ENCODE data around the gene CREBRF. TPM values are rescaled to one million over a fixed set of nuclear protein-coding genes. Genes with fewer than 3 reads are reported as not detected.
"Not testable (repeated sequence)": the region's sequence is repeated elsewhere in the genome, so short reads cannot be mapped to it uniquely, and the experiment has no call there.

CREBRF gene
- polyA plus RNA-seq, 1 experiment, result 11.2 TPM

- no peak for TF ChIP-seq CTCF (IDR thresholded peaks at IDR 0.05; ENCODE audit: insufficient read depth, low read depth, low read length)
- ChIA-PET CTCF (interaction anchor here (1.0 kb wide), 1 partner anchor 9 kb away, joined by 3 read pairs; no protein-coding TSS in a partner anchor), POLR2A (no interaction called here)
- H3K27me3 ChIP-seq (ENCODE audit: control insufficient read depth, insufficient read depth, low read length), result no peaks in the 10 kb centered on the region
- H3K4me3 ChIP-seq (ENCODE audit: low read depth, low read length), result no peak overlapping the region
- peaks cover 6% of the 10 kb centered on the region for H3K36me3 ChIP-seq (ENCODE audit: control insufficient read depth, insufficient read depth, low read length)
- no peak for DNase-seq (ENCODE audit: low read depth)
Observed at GRCh38 chr5:173114536-173114935, 58.4 kb downstream of the CREBRF start.

GRCh38 chr5:173119719-173120118, 63.6 kb downstream of the CREBRF start:
- POLR2A ChIA-PET, result no interaction called here
- Histone ChIP-seq H3K36me3 (ENCODE audit: control insufficient read depth, insufficient read depth, low read length) (peaks cover 2% of the 10 kb centered on the region; the same call in 1 of the 2 replicates), H3K4me3 (ENCODE audit: low read depth, low read length) (no peak overlapping the region), H3K27me3 (ENCODE audit: control insufficient read depth, insufficient read depth, low read length) (no peaks in the 10 kb centered on the region)
- CTCF ChIA-PET, result no interaction called here
- TF ChIP-seq CTCF (IDR thresholded peaks at IDR 0.05; ENCODE audit: insufficient read depth, low read depth, low read length), result no peak
- no peak for DNase-seq (ENCODE audit: low read depth)

- no peak for TF ChIP-seq CTCF (IDR thresholded peaks at IDR 0.05; ENCODE audit: insufficient read depth, low read depth, low read length)
- CTCF ChIA-PET, result interaction anchor here (0.6 to 1.0 kb wide), 4 partner anchors 9 to 130 kb away, joined by 3 to 4 read pairs (median 3); no protein-coding TSS in a partner anchor
- POLR2A ChIA-PET, result no interaction called here
- no peak for DNase-seq (ENCODE audit: low read depth)
- Histone ChIP-seq H3K4me3 (ENCODE audit: low read depth, low read length) (no peak overlapping the region), H3K36me3 (ENCODE audit: control insufficient read depth, insufficient read depth, low read length) (peaks cover 2% of the 10 kb centered on the region; the same call in 1 of the 2 replicates), H3K27me3 (ENCODE audit: control insufficient read depth, insufficient read depth, low read length) (no peaks in the 10 kb centered on the region)
Observed at GRCh38 chr5:173123416-173123815, 67.3 kb downstream of the CREBRF start.

- POLR2A ChIA-PET, result not testable (repeated sequence)
- CTCF ChIA-PET, result interaction anchor here (0.6 to 1.0 kb wide), 2 partner anchors 8 to 35 kb away, joined by 3 read pairs; no protein-coding TSS in a partner anchor
Observed at GRCh38 chr5:173132166-173132565, 76.0 kb downstream of the CREBRF start.

GRCh38 chr5:173138707-173139106, 82.6 kb downstream of the CREBRF start:
- TF ChIP-seq CTCF (IDR thresholded peaks at IDR 0.05; ENCODE audit: insufficient read depth, low read depth, low read length), result no peak
- Histone ChIP-seq H3K27me3 (ENCODE audit: control insufficient read depth, insufficient read depth, low read length) (no peaks in the 10 kb centered on the region), H3K4me3 (ENCODE audit: low read depth, low read length) (no peak overlapping the region), H3K36me3 (ENCODE audit: control insufficient read depth, insufficient read depth, low read length) (no peaks in the 10 kb centered on the region)
- no peak for DNase-seq (ENCODE audit: low read depth)
- CTCF ChIA-PET, result interaction anchor here (1.0 kb wide), 1 partner anchor 28 kb away, joined by 3 read pairs; no protein-coding TSS in a partner anchor
- POLR2A ChIA-PET, result no interaction called here

More at GRCh38 chr5:173132166-173132565, 76.0 kb downstream of the CREBRF start:
- not testable (repeated sequence) for H3K4me3 ChIP-seq (ENCODE audit: low read depth, low read length); H3K36me3 ChIP-seq (ENCODE audit: control insufficient read depth, insufficient read depth, low read length); DNase-seq (ENCODE audit: low read depth); H3K27me3 ChIP-seq (ENCODE audit: control insufficient read depth, insufficient read depth, low read length)

- TF ChIP-seq CTCF (IDR thresholded peaks at IDR 0.05; ENCODE audit: insufficient read depth, low read depth, low read length), result no peak
- H3K36me3 ChIP-seq (ENCODE audit: control insufficient read depth, insufficient read depth, low read length), result no peaks in the 10 kb centered on the region
- CTCF ChIA-PET, result interaction anchor here (1.2 kb wide), 1 partner anchor 44 kb away, joined by 3 read pairs; no protein-coding TSS in a partner anchor
- no peak for DNase-seq (ENCODE audit: low read depth)
- no peak overlapping the region for H3K4me3 ChIP-seq (ENCODE audit: low read depth, low read length)
- H3K27me3 ChIP-seq (ENCODE audit: control insufficient read depth, insufficient read depth, low read length), result no peaks in the 10 kb centered on the region
- POLR2A ChIA-PET, result no interaction called here
Observed at GRCh38 chr5:173139631-173140030, 83.5 kb downstream of the CREBRF start.

Data from BJ (cell line).